ENCODE measurements around the gene ABI1. TPM values are rescaled to one million over a fixed set of nuclear protein-coding genes. Genes with fewer than 3 reads are reported as not detected.

The ABI1 gene
- total and polyA plus RNA-seq, 2 donors (not counting 1 experiment from before 2014, with no cell fraction given): 37.8 to 80.5 TPM

DNA sequence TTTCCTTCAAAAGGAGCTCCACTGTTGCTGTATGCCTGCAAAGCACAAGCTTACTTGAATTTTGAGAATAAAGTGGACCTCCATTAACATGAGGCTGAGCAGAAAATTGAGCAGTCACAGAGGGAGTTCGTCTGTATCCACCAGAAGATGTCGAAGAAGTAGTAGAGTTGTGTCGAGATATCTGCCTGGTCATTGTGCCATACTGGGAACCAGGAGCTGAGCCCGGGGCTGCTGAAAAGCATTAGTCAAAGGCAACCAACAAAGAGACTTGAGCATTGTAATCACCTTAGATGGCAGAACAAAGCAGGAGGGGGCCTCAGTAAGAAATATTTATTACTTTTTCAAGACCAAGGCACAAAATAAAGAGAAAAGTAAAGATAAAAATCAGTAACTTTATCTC lies 101.8 kb downstream of the ABI1 start:
- Mint-ChIP-seq H3K27me3 (no peaks in the 10 kb centered on the region), H3K9me3 (ENCODE audit: insufficient read depth) (no peaks in the 10 kb centered on the region), H3K27ac (no peak overlapping the region), H3K4me3 (no peak overlapping the region), H3K4me1 (peaks cover 18% of the 10 kb centered on the region)
- ChIA-PET POLR2A (no interaction called here), CTCF (interaction anchor here (1.9 to 2.0 kb wide), 2 partner anchors 33 to 102 kb away, joined by 6 to 11 read pairs; partner anchors contain the start of gene ABI1)
- H2AFZ ChIP-seq (ENCODE audit: insufficient read depth, low read depth, low read length, poor library complexity, severe bottlenecking): no peak overlapping the region
- H3K79me2 ChIP-seq (ENCODE audit: control insufficient read depth, insufficient read depth, low read length): peaks cover 14% of the 10 kb centered on the region
- peak overlapping the region in 1 of 2 donors; percentile 22 for H3K27ac ChIP-seq (ENCODE audit: low read length in 2 of 2)
- WGBS (ENCODE audit: insufficient coverage): 100% methylated on average over 4 of the region's 4 CpGs
- H3K9me3 ChIP-seq (ENCODE audit: control extremely low read depth in 1 of 3, control insufficient read depth in 2 of 3, insufficient read depth in 1 of 3, low read length in 2 of 3): no peaks in the 10 kb centered on the region
- no peaks in the 10 kb centered on the region for H3K27me3 ChIP-seq (replicated peaks in 1 of 4; ENCODE audit: control extremely low read depth in 1 of 4, control insufficient read depth in 3 of 4, insufficient read depth in 4 of 4, low read length in 3 of 4)
- H3K36me3 ChIP-seq (replicated peaks in 1 of 2; ENCODE audit: control extremely low read depth in 1 of 2, control insufficient read depth in 1 of 2, extremely low read depth in 1 of 2, insufficient read depth in 2 of 2, low read length in 1 of 2): peaks cover 0 to 29% of the 10 kb centered on the region in 2 experiments
- intact Hi-C loops (cut with micrococcal nuclease): loop anchor here (5.0 kb wide), 1 partner anchor 38 kb away; no protein-coding TSS in a partner anchor
- peaks cover 7 to 12% of the 10 kb centered on the region in 2 donors for H3K4me1 ChIP-seq (ENCODE audit: control insufficient read depth in 2 of 2, insufficient read depth in 2 of 2, low read length in 2 of 2)
- no peak overlapping the region for H3K4me3 ChIP-seq (ENCODE audit: control extremely low read depth in 1 of 5, extremely low read depth in 1 of 5, insufficient read depth in 1 of 5, low read depth in 2 of 5, low read length in 4 of 5)
- H4K20me1 ChIP-seq (ENCODE audit: control insufficient read depth, insufficient read depth, low read length, poor library complexity, severe bottlenecking): no peaks in the 10 kb centered on the region
- TF ChIP-seq EZH2 (IDR thresholded peaks at IDR 0.05; ENCODE audit: borderline replicate concordance, insufficient read depth, low read depth, low read length, poor library complexity, severe bottlenecking): no peak
- TF ChIP-seq, protein P1, sequence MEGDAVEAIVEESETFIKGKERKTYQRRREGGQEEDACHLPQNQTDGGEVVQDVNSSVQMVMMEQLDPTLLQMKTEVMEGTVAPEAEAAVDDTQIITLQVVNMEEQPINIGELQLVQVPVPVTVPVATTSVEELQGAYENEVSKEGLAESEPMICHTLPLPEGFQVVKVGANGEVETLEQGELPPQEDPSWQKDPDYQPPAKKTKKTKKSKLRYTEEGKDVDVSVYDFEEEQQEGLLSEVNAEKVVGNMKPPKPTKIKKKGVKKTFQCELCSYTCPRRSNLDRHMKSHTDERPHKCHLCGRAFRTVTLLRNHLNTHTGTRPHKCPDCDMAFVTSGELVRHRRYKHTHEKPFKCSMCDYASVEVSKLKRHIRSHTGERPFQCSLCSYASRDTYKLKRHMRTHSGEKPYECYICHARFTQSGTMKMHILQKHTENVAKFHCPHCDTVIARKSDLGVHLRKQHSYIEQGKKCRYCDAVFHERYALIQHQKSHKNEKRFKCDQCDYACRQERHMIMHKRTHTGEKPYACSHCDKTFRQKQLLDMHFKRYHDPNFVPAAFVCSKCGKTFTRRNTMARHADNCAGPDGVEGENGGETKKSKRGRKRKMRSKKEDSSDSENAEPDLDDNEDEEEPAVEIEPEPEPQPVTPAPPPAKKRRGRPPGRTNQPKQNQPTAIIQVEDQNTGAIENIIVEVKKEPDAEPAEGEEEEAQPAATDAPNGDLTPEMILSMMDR (IDR thresholded peaks at IDR 0.05): no peak
- no peak for DNase-seq
- ATAC-seq (ENCODE audit: low read depth): no peak
- H3K4me2 ChIP-seq (replicated peaks; ENCODE audit: low read depth, low read length, poor library complexity, severe bottlenecking): no peak overlapping the region
- H3K9ac ChIP-seq (ENCODE audit: low read length): no peak overlapping the region

DNA sequence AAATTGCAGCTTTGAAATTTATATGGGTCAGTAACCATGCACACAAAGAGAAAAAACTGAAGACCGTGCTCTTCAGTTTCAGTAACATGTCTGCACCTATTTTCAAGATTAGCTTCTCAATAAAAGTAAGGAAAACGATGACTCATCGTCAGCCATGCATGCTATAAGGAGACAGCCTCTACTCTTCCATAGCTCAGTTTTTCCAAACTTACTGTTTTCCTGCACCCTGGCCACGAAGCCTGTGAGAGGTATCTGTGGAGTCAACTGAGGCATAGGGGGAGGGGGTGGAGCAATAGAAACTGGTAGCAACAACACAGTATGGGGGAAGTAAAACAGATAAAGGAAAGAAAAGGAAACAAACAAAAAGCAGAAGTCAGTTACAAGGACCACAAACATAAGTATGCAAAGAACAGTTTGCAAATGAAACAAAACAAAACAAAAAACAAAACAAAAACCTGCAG lies 105.3 kb downstream of the ABI1 start:
- Histone ChIP-seq H3K27me3 (replicated peaks in 1 of 4; ENCODE audit: control extremely low read depth in 1 of 4, control insufficient read depth in 3 of 4, insufficient read depth in 4 of 4, low read length in 3 of 4) (no peaks in the 10 kb centered on the region), H3K27ac (ENCODE audit: low read length in 2 of 2) (peak overlapping the region; percentile 1 to 28), H3K9ac (ENCODE audit: low read length) (peak overlapping the region; percentile 2), H3K4me3 (ENCODE audit: control extremely low read depth in 1 of 5, extremely low read depth in 1 of 5, insufficient read depth in 1 of 5, low read depth in 2 of 5, low read length in 4 of 5) (peak overlapping the region in 1 of 5 experiments; percentile 30), H3K9me3 (ENCODE audit: control extremely low read depth in 1 of 3, control insufficient read depth in 2 of 3, insufficient read depth in 1 of 3, low read length in 2 of 3) (no peaks in the 10 kb centered on the region), H3K4me2 (replicated peaks; ENCODE audit: low read depth, low read length, poor library complexity, severe bottlenecking) (peak overlapping the region; percentile 40), H3K79me2 (ENCODE audit: control insufficient read depth, insufficient read depth, low read length) (peaks cover 4% of the 10 kb centered on the region), H3K4me1 (ENCODE audit: control insufficient read depth in 2 of 2, insufficient read depth in 2 of 2, low read length in 2 of 2) (peaks cover 7 to 12% of the 10 kb centered on the region in 2 donors), H3K36me3 (replicated peaks in 1 of 2; ENCODE audit: control extremely low read depth in 1 of 2, control insufficient read depth in 1 of 2, extremely low read depth in 1 of 2, insufficient read depth in 2 of 2, low read length in 1 of 2) (peaks cover 4 to 30% of the 10 kb centered on the region in 2 experiments), H2AFZ (ENCODE audit: insufficient read depth, low read depth, low read length, poor library complexity, severe bottlenecking) (no peak overlapping the region), H4K20me1 (ENCODE audit: control insufficient read depth, insufficient read depth, low read length, poor library complexity, severe bottlenecking) (no peaks in the 10 kb centered on the region)
- Mint-ChIP-seq H3K27me3 (no peaks in the 10 kb centered on the region), H3K9me3 (ENCODE audit: insufficient read depth) (no peaks in the 10 kb centered on the region), H3K27ac (peak overlapping the region; percentile 84), H3K4me1 (peaks cover 20% of the 10 kb centered on the region), H3K4me3 (peak overlapping the region; percentile 51)
- no CpG with 5 or more reads among the region's 4 CpGs for WGBS (ENCODE audit: insufficient coverage)
- TF ChIP-seq, protein P1 (IDR thresholded peaks at IDR 0.05): no peak
- TF ChIP-seq EZH2 (IDR thresholded peaks at IDR 0.05; ENCODE audit: borderline replicate concordance, insufficient read depth, low read depth, low read length, poor library complexity, severe bottlenecking): no peak
- POLR2A ChIA-PET: interaction anchor here (0.5 to 0.6 kb wide), 2 partner anchors 54 to 101 kb away, joined by 3 to 8 read pairs; no protein-coding TSS in a partner anchor
- ATAC-seq (ENCODE audit: low read depth) (peak; percentile 74), DNase-seq (peak; percentile 69)
- CTCF ChIA-PET: interaction anchor here (1.1 to 2.0 kb wide), 2 partner anchors 14 to 29 kb away, joined by 3 to 10 read pairs; no protein-coding TSS in a partner anchor
- intact Hi-C loops (cut with micrococcal nuclease): loop anchor here (2.0 to 5.0 kb wide), 2 partner anchors 17 to 42 kb away; no protein-coding TSS in a partner anchor

Data from B cell (primary cell).